GM12873 (cell line): Measurements from ENCODE around the gene ISG20L2.
A peak's percentile ranks its signal among the peaks of the same experiment; 100 is the strongest.

Experiments
- CTCF ChIP-seq: IDR thresholded peaks from 2 replicates; pipeline ENCODE4 v1.5.1; 2012; ENCODE audit warnings: low read depth, mild to moderate bottlenecking, moderate library complexity, low read length, control low read depth; ENCODE audit not compliant: insufficient read depth; ENCODE audit errors: missing control alignments

ISG20L2 gene, protein sequence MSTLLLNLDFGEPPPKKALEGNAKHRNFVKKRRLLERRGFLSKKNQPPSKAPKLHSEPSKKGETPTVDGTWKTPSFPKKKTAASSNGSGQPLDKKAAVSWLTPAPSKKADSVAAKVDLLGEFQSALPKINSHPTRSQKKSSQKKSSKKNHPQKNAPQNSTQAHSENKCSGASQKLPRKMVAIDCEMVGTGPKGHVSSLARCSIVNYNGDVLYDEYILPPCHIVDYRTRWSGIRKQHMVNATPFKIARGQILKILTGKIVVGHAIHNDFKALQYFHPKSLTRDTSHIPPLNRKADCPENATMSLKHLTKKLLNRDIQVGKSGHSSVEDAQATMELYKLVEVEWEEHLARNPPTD

GRCh38 chr1:156728599-156729462, at the start of gene ISG20L2:
Gene ISG20L2, minus strand, starts transcription at chr1:156728766. Its CDS starts 1,114 bp downstream, at chr1:156727652.
- TF ChIP-seq CTCF, result no peak

GRCh38 chr1:156777573-156777972, 49.0 kb upstream of the ISG20L2 start:
- no peak for TF ChIP-seq CTCF

DNA sequence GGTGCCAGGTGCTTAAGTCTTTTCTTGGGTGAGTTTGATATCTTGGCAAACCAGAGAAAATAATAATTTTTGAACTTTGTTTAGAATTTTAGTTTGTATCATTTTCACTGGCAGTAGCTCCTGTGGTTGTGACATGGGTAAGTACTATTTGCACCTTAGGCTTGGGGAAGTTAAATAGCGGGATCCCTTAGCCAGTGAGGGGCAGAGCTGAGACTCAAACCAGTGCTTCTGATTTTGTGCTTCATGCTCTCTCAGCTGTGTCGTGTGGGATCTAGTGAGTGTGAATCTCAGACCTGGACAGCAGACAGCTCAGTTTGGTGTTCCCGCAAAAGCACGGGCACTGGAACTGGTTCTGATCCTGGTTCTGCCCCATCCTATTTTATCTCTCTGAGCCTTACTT, 48.4 kb upstream of the ISG20L2 start:
- no peak for TF ChIP-seq CTCF

DNA sequence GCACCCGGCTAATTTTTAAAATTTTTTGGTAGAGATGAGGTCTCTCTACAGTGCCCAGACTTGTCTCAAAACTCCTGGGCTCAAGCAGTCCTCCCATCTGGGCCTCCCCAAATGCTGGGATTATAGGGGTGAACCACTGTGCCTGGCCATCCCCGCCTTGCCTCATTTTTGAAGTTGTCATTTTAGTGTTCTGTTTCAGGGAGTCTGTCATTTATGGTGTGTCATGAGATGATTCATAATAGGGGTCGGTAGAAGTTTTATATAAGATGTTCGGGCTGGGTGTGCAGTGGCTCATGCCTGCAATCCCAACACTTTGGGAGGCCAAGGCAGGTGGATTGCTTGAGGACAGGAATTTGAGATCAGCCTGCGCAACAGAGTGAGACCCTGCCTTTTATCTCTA, 47.2 kb upstream of the ISG20L2 start:
- no peak for TF ChIP-seq CTCF

DNA sequence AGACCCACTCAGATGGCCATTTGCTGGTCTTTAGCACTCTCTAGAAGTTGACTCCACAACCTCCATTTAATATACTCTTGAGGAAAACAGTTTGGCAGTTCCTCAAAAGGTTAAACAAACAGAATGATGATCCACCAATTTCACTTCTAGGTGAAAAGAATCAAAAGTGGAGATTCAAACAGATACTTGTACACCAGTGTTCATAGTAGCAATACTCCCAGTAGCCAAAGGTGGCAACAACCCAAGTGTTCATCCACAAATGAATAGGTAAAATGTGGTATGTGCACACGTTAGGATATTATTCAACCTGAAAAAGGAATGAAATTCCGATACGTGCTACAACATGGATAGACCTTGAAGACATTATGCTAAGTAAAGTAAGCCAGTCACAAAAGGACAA, 45.0 kb upstream of the ISG20L2 start:
- peak; percentile 40 for TF ChIP-seq CTCF

- TF ChIP-seq CTCF, result no peak
Measured at GRCh38 chr1:156772728-156773497, 44.3 kb upstream of the ISG20L2 start.
